Measurements from ENCODE around the gene AGGF1.
A peak's percentile ranks its signal among the peaks of the same experiment; 100 is the strongest.
"Not testable (repeated sequence)": the region's sequence is repeated elsewhere in the genome, so short reads cannot be mapped to it uniquely, and the experiment has no call there.

AGGF1 gene, protein sequence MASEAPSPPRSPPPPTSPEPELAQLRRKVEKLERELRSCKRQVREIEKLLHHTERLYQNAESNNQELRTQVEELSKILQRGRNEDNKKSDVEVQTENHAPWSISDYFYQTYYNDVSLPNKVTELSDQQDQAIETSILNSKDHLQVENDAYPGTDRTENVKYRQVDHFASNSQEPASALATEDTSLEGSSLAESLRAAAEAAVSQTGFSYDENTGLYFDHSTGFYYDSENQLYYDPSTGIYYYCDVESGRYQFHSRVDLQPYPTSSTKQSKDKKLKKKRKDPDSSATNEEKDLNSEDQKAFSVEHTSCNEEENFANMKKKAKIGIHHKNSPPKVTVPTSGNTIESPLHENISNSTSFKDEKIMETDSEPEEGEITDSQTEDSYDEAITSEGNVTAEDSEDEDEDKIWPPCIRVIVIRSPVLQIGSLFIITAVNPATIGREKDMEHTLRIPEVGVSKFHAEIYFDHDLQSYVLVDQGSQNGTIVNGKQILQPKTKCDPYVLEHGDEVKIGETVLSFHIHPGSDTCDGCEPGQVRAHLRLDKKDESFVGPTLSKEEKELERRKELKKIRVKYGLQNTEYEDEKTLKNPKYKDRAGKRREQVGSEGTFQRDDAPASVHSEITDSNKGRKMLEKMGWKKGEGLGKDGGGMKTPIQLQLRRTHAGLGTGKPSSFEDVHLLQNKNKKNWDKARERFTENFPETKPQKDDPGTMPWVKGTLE

DNA sequence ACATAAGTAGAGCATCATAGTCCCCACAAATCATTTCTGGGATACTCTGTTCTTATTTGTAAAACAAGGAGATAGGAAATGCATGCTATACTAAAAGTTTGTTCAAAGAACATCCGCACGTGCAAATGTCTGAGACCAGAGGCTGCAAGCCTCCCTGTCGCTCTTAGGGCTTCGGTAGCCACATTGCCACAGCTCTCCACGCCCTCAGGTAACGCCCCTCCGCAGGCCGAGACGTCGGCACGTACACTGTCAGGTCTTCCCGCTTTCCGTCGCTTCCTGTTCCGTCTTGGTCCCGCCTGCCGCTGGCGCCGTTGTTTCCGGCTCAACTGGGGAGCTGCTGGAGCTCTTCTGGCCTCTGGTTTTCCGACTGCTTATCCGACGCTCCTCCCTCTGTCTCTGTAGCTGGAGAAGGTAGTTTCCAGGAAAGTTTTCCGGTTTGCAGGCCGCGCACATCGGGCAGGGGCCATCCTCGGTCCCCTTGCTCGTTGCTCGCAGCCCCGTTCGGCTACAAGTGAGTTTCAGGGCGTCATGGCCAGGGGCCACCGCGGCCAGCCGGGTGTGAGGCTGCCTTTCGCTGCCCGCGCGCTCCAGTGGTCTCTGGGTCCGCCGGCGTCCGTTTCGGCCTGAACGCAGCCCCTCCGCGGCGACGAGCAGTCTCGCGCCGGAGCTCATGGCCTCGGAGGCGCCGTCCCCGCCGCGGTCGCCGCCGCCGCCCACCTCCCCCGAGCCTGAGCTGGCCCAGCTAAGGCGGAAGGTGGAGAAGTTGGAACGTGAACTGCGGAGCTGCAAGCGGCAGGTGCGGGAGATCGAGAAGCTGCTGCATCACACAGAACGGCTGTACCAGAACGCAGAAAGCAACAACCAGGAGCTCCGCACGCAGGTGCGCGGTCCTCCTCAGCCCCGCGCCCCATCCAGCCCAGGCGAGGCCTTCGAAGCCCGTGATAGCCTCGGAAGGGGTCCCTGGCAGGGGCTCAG is at the start of gene AGGF1:
Gene AGGF1 (plus strand): TSS at position 308 of the 975 bp plus-strand sequence. CDS start 363 bp downstream, at position 671.
- TF ChIP-seq, protein P1, sequence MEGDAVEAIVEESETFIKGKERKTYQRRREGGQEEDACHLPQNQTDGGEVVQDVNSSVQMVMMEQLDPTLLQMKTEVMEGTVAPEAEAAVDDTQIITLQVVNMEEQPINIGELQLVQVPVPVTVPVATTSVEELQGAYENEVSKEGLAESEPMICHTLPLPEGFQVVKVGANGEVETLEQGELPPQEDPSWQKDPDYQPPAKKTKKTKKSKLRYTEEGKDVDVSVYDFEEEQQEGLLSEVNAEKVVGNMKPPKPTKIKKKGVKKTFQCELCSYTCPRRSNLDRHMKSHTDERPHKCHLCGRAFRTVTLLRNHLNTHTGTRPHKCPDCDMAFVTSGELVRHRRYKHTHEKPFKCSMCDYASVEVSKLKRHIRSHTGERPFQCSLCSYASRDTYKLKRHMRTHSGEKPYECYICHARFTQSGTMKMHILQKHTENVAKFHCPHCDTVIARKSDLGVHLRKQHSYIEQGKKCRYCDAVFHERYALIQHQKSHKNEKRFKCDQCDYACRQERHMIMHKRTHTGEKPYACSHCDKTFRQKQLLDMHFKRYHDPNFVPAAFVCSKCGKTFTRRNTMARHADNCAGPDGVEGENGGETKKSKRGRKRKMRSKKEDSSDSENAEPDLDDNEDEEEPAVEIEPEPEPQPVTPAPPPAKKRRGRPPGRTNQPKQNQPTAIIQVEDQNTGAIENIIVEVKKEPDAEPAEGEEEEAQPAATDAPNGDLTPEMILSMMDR (conservative IDR thresholded peaks at IDR 0.05) = no peak

DNA sequence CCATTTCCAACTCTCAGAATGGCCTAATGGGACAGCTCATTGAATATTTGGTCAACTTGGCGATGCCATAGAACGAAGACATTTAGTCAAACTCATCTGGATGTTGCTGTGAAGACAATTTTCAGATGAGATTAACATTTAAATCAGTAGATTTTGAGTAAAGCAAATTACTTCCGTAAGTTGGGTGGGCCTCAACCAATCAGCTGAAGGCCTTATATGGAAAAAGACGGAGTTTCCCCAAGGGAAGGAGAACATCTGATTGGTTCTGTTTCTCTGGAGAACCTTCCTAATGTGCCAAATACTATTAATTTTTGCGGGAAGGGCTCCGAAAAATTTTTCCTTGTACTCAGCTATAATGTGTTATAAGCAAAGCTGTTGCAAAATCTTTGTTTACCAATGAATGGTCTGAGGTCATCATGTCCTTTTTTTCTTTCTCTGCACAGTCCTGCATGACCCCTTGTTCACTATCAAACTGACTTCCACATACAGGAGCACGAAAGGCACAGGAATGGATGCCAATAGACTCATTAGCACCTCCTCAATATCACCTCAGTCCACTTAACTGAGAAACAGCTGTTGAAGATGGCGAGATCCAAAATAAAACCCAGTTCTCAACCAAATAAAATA is 49.6 kb upstream of the AGGF1 start:
- TF ChIP-seq, protein P1 (conservative IDR thresholded peaks at IDR 0.05) = no peak
- H3K27ac ChIP-seq = no peak overlapping the region

More for the DNA sequence above, at the start of gene AGGF1:
- peak within 1 kb of the TSS; percentile 96 for H3K27ac ChIP-seq

DNA sequence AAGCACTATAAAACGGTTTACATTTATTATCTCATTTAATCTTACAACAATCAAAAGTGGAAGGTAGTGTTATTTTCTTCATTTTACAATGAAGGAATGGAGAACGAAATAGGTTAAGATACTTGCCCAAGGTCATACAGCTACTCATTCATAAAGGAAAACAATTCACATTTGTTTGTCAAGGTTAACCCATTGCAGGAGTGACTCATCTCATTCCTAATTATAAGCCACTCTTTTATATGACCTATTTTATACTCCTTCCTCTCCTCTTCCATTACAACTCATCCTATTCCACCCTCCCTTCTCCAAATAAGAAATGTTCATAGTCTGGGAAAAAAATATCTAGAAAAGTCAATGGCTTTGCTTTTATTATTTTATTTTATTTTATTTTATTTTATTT is 47.8 kb upstream of the AGGF1 start:
- H3K27ac ChIP-seq = no peak overlapping the region
- TF ChIP-seq, protein P1 (conservative IDR thresholded peaks at IDR 0.05) = no peak

DNA sequence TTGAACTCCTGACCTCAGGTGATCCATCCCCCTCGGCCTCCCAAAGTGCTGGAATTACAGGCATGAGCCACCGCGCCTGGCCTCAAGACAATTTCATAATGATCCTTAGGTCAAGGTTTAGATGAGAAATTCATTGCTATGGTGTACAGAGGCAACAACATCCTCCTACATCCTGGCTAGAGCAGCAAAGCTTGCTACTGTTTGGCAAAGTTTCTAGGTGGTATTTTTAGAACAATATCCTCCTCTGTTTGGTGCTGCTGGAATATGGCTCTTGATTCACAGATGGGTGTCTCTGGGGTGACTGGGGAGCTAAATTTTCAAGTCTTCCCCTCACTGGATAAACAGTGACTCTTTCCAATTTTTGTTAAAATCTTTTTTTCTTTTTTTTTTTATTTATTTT is 46.7 kb upstream of the AGGF1 start:
- TF ChIP-seq, protein P1 (conservative IDR thresholded peaks at IDR 0.05) = no peak

DNA sequence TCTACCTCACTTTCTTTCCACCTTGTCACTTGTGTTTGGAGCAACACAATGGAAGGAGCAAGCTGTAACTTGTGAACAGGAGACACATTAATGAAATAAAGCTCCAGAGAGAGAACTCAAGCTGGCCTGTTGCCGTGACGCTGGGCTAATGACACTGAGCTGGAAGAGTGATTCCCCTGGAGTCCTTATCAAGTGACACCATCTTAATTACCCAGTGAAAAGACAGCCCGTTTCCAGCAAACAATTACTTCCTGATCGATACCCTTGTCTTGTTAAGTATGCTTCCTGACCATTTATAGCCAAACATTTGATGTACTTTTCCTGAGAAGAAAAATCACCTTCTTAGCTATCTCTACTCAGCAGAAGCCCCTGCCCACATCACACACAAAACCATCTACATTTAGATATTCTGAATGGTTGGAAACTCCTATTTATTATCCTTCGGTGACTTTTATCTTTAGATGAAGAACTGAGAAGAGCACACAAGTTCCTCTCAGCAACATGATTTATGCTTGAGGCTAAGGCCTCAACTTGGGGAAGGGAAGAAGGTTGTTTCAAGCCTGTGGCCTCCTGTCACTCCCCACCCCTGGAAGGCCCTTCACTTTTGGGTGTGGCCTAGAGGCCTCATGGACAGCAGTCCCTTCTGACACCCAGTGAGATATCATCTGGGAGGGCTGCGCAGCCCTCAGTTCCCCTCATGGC is 43.2 kb upstream of the AGGF1 start:
- peak overlapping the region; percentile 32 for H3K27ac ChIP-seq
- TF ChIP-seq, protein P1 (conservative IDR thresholded peaks at IDR 0.05) = no peak

More for the DNA sequence above, 46.7 kb upstream of the AGGF1 start:
- H3K27ac ChIP-seq = no peak overlapping the region

DNA sequence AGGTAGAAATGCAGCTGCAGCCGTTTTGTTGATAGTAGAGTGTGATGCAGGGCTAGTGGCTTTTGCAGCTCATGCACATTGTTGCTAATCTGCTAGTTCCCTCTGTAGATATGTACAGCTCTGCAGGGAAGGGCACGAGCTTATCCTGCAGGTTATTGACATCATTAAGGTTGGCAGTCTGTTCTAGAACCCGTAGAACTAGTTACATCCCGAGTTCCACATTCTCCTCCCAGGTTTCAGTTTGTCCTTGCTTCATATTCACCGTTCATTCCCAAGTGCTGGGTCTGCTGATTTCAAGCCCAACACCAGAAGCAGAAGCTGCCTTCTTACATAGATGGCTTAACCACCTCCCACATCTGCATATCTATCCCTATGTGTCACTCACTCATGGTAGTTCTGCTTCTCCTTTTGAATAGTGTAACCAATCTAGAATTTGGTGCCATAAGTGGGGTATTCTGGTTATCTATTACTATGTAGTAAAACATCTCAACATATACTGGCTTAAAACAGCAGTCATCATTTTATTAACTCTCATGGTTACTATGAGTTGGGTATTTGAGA is 39.2 kb upstream of the AGGF1 start:
- peak overlapping the region; percentile 44 for H3K27ac ChIP-seq
- TF ChIP-seq, protein P1 (conservative IDR thresholded peaks at IDR 0.05) = no peak

DNA sequence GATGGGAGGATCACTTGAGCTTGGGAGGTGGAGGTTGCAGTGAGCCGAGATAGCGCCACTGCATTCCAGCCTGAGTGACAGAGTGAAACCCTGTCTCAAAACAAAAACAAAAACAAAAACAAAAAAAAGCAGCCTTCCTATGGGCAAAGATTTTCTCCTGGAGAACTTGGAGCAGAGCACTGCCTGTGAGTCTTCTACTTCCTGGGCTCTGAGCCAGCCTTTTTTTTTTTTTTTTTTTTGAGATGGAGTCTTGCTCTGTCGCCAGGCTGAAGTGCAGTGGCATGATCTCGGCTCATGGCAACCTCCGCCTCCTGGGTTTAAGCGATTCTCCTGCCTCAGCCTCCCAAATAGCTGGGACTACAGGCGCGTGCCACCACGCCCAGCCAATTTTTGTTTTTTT is 36.8 kb upstream of the AGGF1 start:
- not testable (repeated sequence) for H3K27ac ChIP-seq
